ENCODE measurements around the gene ISM1. TPM values are rescaled to one million over a fixed set of nuclear protein-coding genes. Genes with fewer than 3 reads are reported as not detected.

ISM1 gene
- total RNA-seq, 2 donors from 2014 or later: 0.24 to 1.1 TPM

DNA sequence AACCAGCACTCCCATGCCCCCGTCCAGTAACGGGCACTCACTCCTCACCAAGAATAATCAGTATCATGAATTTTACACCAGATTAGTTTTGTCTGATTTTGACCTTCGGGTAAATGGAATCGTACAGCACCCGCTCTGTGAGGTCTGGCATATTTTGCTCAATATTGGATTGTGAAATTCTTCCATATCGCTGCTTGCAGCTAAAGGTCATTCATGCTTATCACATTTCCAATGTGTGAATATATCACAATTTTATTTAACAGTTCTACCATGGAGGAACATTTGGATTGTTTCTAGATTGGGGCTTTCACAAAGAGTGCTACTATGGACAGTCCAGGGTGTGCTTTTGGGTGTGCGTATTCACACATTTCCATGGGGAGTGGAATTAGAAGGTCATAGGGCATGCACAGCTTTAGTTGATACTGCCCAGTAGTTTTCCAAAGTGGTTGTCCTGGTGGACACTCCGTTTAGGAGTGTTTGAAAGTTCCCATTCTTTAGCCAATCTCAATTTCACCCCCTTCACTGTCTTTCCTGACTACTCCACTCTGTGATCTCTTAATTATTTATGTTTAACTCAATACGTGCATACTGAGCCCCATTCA, 86.6 kb downstream of the ISM1 start:
- TF ChIP-seq, protein P1, sequence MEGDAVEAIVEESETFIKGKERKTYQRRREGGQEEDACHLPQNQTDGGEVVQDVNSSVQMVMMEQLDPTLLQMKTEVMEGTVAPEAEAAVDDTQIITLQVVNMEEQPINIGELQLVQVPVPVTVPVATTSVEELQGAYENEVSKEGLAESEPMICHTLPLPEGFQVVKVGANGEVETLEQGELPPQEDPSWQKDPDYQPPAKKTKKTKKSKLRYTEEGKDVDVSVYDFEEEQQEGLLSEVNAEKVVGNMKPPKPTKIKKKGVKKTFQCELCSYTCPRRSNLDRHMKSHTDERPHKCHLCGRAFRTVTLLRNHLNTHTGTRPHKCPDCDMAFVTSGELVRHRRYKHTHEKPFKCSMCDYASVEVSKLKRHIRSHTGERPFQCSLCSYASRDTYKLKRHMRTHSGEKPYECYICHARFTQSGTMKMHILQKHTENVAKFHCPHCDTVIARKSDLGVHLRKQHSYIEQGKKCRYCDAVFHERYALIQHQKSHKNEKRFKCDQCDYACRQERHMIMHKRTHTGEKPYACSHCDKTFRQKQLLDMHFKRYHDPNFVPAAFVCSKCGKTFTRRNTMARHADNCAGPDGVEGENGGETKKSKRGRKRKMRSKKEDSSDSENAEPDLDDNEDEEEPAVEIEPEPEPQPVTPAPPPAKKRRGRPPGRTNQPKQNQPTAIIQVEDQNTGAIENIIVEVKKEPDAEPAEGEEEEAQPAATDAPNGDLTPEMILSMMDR (conservative IDR thresholded peaks at IDR 0.05): no peak
- Mint-ChIP-seq H3K27ac (no peak overlapping the region), H3K27me3 (ENCODE audit: insufficient read depth) (no peaks in the 10 kb centered on the region), H3K9me3 (peaks cover 6% of the 10 kb centered on the region), H3K4me3 (no peak overlapping the region), H3K4me1 (peaks cover 12% of the 10 kb centered on the region), H3K36me3 (ENCODE audit: low read depth) (peaks cover 2% of the 10 kb centered on the region)
- Histone ChIP-seq H3K9ac (ENCODE audit: extremely low read depth, low read length, poor library complexity, severe bottlenecking) (no peak overlapping the region), H3K4me1 (ENCODE audit: control insufficient read depth, insufficient read depth, low read length) (no peaks in the 10 kb centered on the region), H3K27ac (ENCODE audit: low read depth, low read length) (no peak overlapping the region), H3K27me3 (ENCODE audit: control insufficient read depth, insufficient read depth, low read length, poor library complexity, severe bottlenecking) (no peaks in the 10 kb centered on the region), H3K36me3 (ENCODE audit: control insufficient read depth, insufficient read depth, low read length) (no peaks in the 10 kb centered on the region), H3K9me3 (ENCODE audit: control insufficient read depth, low read length) (peaks cover 4% of the 10 kb centered on the region), H3K4me3 (ENCODE audit: low read length) (no peak overlapping the region)
- 90 to 91% methylated on average over 5 to 9 of the region's 9 CpGs for WGBS, 2 experiments (ENCODE audit: insufficient coverage in 1 of 2, insufficient read length in 1 of 2)
- no peak for DNase-seq

DNA sequence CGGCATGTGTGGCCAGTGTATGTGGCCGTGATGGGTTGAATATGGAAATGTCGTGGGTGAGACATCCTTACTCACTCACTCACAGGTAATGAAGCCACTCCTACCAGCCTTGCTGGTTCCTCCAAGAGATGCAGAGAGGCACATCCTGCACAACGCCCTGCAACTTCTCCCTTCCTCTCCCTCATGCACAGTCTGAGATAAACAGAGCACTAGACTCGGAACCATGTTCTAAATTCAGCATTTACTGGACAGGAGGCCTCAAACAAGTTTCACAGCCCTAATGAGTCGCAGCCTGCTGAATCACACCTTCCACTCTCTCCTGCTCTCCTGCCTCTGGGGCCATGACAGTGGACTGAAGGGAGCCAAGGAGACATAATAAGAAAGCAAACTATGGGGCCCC, 91.2 kb downstream of the ISM1 start:
- peaks cover 7% of the 10 kb centered on the region for H3K4me1 Mint-ChIP-seq
- WGBS, 2 experiments (ENCODE audit: insufficient coverage in 1 of 2, insufficient read length in 1 of 2): 85 to 95% methylated on average over 3 to 6 of the region's 6 CpGs
- Histone ChIP-seq H3K9me3 (ENCODE audit: control insufficient read depth, low read length) (peaks cover 11% of the 10 kb centered on the region), H3K27ac (ENCODE audit: low read depth, low read length) (no peak overlapping the region), H3K9ac (ENCODE audit: extremely low read depth, low read length, poor library complexity, severe bottlenecking) (no peak overlapping the region), H3K4me1 (ENCODE audit: control insufficient read depth, insufficient read depth, low read length) (no peaks in the 10 kb centered on the region), H3K27me3 (ENCODE audit: control insufficient read depth, insufficient read depth, low read length, poor library complexity, severe bottlenecking) (no peaks in the 10 kb centered on the region), H3K36me3 (ENCODE audit: control insufficient read depth, insufficient read depth, low read length) (no peaks in the 10 kb centered on the region), H3K4me3 (ENCODE audit: low read length) (no peak overlapping the region)
- no peak overlapping the region for H3K4me3 Mint-ChIP-seq
- peaks cover 10% of the 10 kb centered on the region for H3K9me3 Mint-ChIP-seq
- H3K27ac Mint-ChIP-seq: no peak overlapping the region
- H3K27me3 Mint-ChIP-seq (ENCODE audit: insufficient read depth): no peaks in the 10 kb centered on the region
- no peak for DNase-seq
- H3K36me3 Mint-ChIP-seq (ENCODE audit: low read depth): peaks cover 8% of the 10 kb centered on the region
- TF ChIP-seq, protein P1 (conservative IDR thresholded peaks at IDR 0.05): no peak

DNA sequence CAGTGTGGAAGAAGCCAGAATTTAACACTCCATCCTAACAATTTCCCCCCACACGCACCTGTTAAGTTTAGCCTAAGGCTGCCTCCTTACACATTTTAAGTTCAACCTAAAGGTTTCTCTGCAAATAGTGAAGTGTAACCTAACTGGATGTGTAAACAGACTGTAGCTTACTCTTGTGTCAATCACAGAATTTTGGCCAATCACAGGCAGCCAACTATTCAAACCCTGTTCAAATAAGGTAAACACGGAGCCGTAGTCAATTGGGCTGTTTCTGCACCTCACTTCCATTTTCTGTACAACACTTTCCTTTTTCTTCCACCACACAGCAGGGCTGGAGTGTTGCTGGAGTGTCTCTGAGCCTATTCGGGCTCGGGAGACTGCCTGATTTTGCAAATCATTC, 92.1 kb downstream of the ISM1 start:
- Histone ChIP-seq H3K27ac (ENCODE audit: low read depth, low read length) (no peak overlapping the region), H3K9me3 (ENCODE audit: control insufficient read depth, low read length) (peaks cover 17% of the 10 kb centered on the region), H3K4me1 (ENCODE audit: control insufficient read depth, insufficient read depth, low read length) (no peaks in the 10 kb centered on the region), H3K36me3 (ENCODE audit: control insufficient read depth, insufficient read depth, low read length) (no peaks in the 10 kb centered on the region), H3K27me3 (ENCODE audit: control insufficient read depth, insufficient read depth, low read length, poor library complexity, severe bottlenecking) (no peaks in the 10 kb centered on the region), H3K9ac (ENCODE audit: extremely low read depth, low read length, poor library complexity, severe bottlenecking) (no peak overlapping the region), H3K4me3 (ENCODE audit: low read length) (no peak overlapping the region)
- DNase-seq: no peak
- Mint-ChIP-seq H3K9me3 (peaks cover 19% of the 10 kb centered on the region), H3K27me3 (ENCODE audit: insufficient read depth) (no peaks in the 10 kb centered on the region), H3K36me3 (ENCODE audit: low read depth) (peaks cover 10% of the 10 kb centered on the region), H3K27ac (no peak overlapping the region), H3K4me1 (peaks cover 7% of the 10 kb centered on the region), H3K4me3 (no peak overlapping the region)
- TF ChIP-seq, protein P1 (conservative IDR thresholded peaks at IDR 0.05): no peak
- 88 to 89% methylated on average over 4 to 5 of the region's 5 CpGs for WGBS, 2 experiments (ENCODE audit: insufficient coverage in 1 of 2, insufficient read length in 1 of 2)
